Heart right ventricle (tissue), 16 donors: ENCODE measurements around the gene PSMB1. TPM values are rescaled to one million over a fixed set of nuclear protein-coding genes. Genes with fewer than 3 reads are reported as not detected.

Source experiments
- ATAC-seq, 8 donors: fragments of 200-7000 bp; cut with Tn5 transposase; one replicate each; pipeline ENCODE4 v1.9.1; 2020; ENCODE audit warnings: mild to moderate bottlenecking in 8 of 8, moderate library complexity in 8 of 8, moderate number of reproducible peaks in 1 of 8
- DNase-seq, 2 donors: peaks; one replicate each; pipeline ENCODE4 v3.0.0-alpha.2; 2020
- H3K27ac ChIP-seq, 10 donors: fragments of 200-600 bp; sonication (generic) in 2 of 10; one replicate each; pipeline versions ENCODE4 v1.5.0 to v1.8.0; 2020 to 2022; ENCODE audit warnings: mild to moderate bottlenecking in 3 of 10
- H3K27me3 ChIP-seq, 7 donors: fragments of 200-600 bp; one replicate each; pipeline ENCODE4 v1.8.0; 2021 to 2022; ENCODE audit warnings: mild to moderate bottlenecking in 2 of 7
- H3K36me3 ChIP-seq, 9 donors: fragments of 200-600 bp; sonication (generic) in 1 of 9; one replicate each; pipeline versions ENCODE4 v1.5.0 to v1.8.0; 2020 to 2022; ENCODE audit warnings: mild to moderate bottlenecking in 2 of 9
- H3K4me1 ChIP-seq, 9 donors: fragments of 200-600 bp; sonication (generic) in 1 of 9; one replicate each; pipeline versions ENCODE4 v1.5.0 to v1.8.0; 2020 to 2022; ENCODE audit warnings: mild to moderate bottlenecking in 4 of 9
- H3K4me3 ChIP-seq, 10 donors: fragments of 200-600 bp; sonication (generic) in 2 of 10; one replicate each; pipeline versions ENCODE4 v1.5.0 to v1.8.0; 2020 to 2022; ENCODE audit warnings: mild to moderate bottlenecking in 7 of 10, moderate library complexity in 2 of 10
- H3K9me3 ChIP-seq, 11 donors: fragments of 200-600 bp in 10 of 11; sonication (generic) in 2 of 11; one replicate each; pipeline versions ENCODE4 v1.5.0 to v1.8.0; 2013 to 2022; ENCODE audit warnings: mild to moderate bottlenecking in 2 of 11, control low read depth in 1 of 11, moderate library complexity in 1 of 11
- WGBS, 2 donors: extraction: QIAGEN DNeasy Blood & Tissue Kit; methylation state at CpG; one replicate each; pipeline ENCODE4 v1.1.7; 2013; ENCODE audit warnings: inconsistent platforms in 1 of 2; 5-methylcytosine and 5-hydroxymethylcytosine counted together
- intact Hi-C, 10 donors: fragments of 100-400 bp; cut with DNase I; formaldehyde crosslinking; loops; one replicate each; pipeline versions ENCODE4 v1.11.1 to v1.14.2; 2022
- polyA plus RNA-seq, 2 donors: library from polyadenylated mRNA; stranded (reverse); fragments of 200-250 nt; gene quantifications; one replicate each; pipeline ENCODE4 v1.2.3, GENCODE V29; 2013
- total RNA-seq, 10 donors: library from RNA; stranded (reverse); fragmentation: NEBNext Ultra II Directional in 3 of 10; extraction: Animal tissue kit (Norgen Biotek cat#: 25700) in 3 of 10; gene quantifications; one replicate each; pipeline versions ENCODE4 v1.2.1 to v1.2.4, GENCODE V29; 2021 to 2023
- TF ChIP-seq, protein P1 (sequence below), 9 donors: fragments of 200-600 bp; sonication (generic) in 2 of 9; IDR thresholded peaks; one replicate each; pipeline versions ENCODE4 v1.5.0 to v1.8.0; 2021 to 2022; ENCODE audit warnings: antibody characterized with exemption in 9 of 9, mild to moderate bottlenecking in 5 of 9, moderate library complexity in 1 of 9
- donor health status: Arrhythmogenic right ventricular cardiomyopathy.
- donor health status: ischemic (EF 13 %, LVEDD 7.1; RV severe dilation, severe dysfunction).
- donor health status: healthy with polysubstance abuse.
- donor health status: DM: no; HTN: yes; CAD: no.
- donor health status: DM: no; HTN: no; CAD: no.
- donor health status: ischemic (EF 25% LVEDD 6.9; RV normal size, moderate dysfunction).
- donor health status: ischemic (EF 25% LVEDD 5.7; RV mildly dilated, moderate dysfunction).
- donor health status: healthy.
- donor health status: DM: yes; HTN: yes; CAD: no.
- donor health status: Ischemic cardiomyopathy.
- donor health status: ischemic (EF 35%, LVEDD 5.7; RV mildly dilated, moderate dysfunction).
- donor health status: nonischemic (EF 11% LVEDD 7.7; RV severe dilation, severe dysfunction).
- donor health status: DM: yes; HTN: yes; CAD: no.
- donor health status: PGD.
- donor health status: ischemic (EF 29% LVEDD 5.4; RV normal size, mild dysfunction).
- donor health status: nonischemic (EF 23%, LVEDD 6.1; RV moderate dilation, normal function).

The PSMB1 gene
- total and polyA plus RNA-seq, 12 donors, result 117 to 309 (median 144) TPM

DNA sequence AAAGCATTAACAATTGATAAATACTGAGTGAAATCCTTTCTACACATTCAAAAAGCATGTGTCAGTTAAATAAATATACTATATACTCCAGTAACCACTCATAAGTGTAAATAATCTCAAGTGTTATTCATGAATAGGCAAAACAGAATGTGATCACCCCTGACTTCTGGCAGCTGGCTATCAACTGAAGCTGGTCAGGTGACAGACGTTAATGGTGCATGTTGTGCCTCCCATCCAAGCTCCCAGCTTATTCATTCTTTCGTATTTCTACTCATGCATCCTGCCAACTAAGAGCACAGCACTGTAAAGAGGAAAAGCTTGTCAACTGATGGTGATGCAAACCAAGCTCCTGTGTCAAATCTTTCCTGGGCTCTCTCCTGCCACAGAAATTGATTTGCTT is 7.7 kb downstream of the PSMB1 start:
- peak in 6 of 8 donors; percentile 66 to 90 (median 82) for ATAC-seq

DNA sequence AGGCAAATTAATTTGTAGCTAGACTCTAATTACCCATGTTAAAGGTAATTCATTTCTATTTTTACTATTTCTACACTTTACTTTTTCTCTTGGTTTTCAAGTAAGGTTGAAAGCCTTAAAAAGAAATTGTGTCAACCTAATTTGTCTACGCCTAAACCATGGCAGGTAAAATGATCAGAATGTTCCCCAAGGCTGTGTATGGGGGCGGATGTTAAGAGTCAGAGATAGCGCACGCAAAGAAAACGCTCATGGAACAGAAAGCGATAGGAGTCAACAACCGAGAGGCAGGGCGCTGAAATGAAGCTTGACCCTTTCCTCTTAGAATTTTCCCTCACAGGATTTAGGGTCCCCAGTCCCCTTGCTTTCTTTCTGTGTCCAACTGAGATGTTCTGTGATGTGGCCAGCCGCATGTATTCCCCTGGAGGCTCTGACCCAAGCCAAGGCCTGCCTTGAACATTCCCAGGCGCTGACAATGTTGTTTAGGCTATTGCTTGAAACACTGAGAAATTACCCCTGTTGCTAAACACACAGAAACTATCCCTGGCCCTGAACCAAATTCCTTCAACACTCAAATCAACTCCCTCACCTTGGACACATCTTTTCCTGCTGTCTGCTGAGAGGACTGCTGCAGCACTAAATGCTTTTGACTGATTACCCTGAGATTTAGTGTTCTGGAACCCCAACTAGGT is 10.9 kb downstream of the PSMB1 start:
- Histone ChIP-seq H3K27me3 (no peaks in the 10 kb centered on the region), H3K4me3 (no peak overlapping the region), H3K9me3 (no peaks in the 10 kb centered on the region), H3K36me3 (peaks cover 0 to 100% (median 69%) of the 10 kb centered on the region in 9 donors), H3K27ac (no peak overlapping the region), H3K4me1 (peaks cover 3 to 54% (median 19%) of the 10 kb centered on the region in 9 donors)
- DNase-seq, result no peak
- intact Hi-C loops, result no loop called here
- TF ChIP-seq, protein P1, sequence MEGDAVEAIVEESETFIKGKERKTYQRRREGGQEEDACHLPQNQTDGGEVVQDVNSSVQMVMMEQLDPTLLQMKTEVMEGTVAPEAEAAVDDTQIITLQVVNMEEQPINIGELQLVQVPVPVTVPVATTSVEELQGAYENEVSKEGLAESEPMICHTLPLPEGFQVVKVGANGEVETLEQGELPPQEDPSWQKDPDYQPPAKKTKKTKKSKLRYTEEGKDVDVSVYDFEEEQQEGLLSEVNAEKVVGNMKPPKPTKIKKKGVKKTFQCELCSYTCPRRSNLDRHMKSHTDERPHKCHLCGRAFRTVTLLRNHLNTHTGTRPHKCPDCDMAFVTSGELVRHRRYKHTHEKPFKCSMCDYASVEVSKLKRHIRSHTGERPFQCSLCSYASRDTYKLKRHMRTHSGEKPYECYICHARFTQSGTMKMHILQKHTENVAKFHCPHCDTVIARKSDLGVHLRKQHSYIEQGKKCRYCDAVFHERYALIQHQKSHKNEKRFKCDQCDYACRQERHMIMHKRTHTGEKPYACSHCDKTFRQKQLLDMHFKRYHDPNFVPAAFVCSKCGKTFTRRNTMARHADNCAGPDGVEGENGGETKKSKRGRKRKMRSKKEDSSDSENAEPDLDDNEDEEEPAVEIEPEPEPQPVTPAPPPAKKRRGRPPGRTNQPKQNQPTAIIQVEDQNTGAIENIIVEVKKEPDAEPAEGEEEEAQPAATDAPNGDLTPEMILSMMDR (IDR thresholded peaks at IDR 0.05), result no peak
- 85 to 88% methylated on average over 10 of the region's 10 CpGs for WGBS, 2 donors
- ATAC-seq, result no peak

More for the DNA sequence above, 7.7 kb downstream of the PSMB1 start:
- Histone ChIP-seq H3K27ac (no peak overlapping the region), H3K4me3 (no peak overlapping the region), H3K9me3 (no peaks in the 10 kb centered on the region), H3K36me3 (peaks cover 0 to 100% (median 65%) of the 10 kb centered on the region in 9 donors), H3K27me3 (no peaks in the 10 kb centered on the region), H3K4me1 (peaks cover 9 to 78% (median 39%) of the 10 kb centered on the region in 9 donors)
- no peak for DNase-seq
- WGBS, 2 donors, result 13 to 14% methylated on average over 2 of the region's 2 CpGs
- intact Hi-C loops, result no loop called here
- TF ChIP-seq, protein P1 (IDR thresholded peaks at IDR 0.05), result no peak

DNA sequence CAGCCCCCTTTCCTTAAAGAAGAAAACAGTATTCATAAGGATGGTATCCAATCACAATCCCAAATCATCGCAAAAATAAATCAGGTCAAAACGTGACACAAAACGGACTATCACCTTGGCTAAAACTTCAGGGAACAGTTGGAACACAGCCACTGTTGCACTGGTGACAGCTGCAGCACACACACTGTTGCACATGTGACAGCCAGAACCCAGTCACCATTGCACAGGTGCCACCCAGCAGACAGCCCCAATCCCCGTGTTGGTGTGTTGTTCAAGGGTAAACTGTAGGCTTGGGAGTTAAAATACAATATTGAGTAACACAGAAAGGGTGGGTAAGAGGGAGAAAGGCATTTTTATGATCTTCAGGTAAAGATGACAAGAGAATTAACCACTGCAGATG is 15.8 kb downstream of the PSMB1 start:
- intact Hi-C loops, result loop anchor here in 1 of 10 donors (10.0 kb wide), 1 partner anchor 743 kb away; no protein-coding TSS in a partner anchor
- Histone ChIP-seq H3K4me3 (no peak overlapping the region), H3K36me3 (peaks cover 0 to 100% (median 73%) of the 10 kb centered on the region in 9 donors), H3K4me1 (peaks cover 0 to 25% (median 9%) of the 10 kb centered on the region in 9 donors), H3K9me3 (no peaks in the 10 kb centered on the region), H3K27ac (no peak overlapping the region), H3K27me3 (no peaks in the 10 kb centered on the region)
- peak in 1 of 8 donors; percentile 48 for ATAC-seq
- DNase-seq, result no peak
- TF ChIP-seq, protein P1 (IDR thresholded peaks at IDR 0.05), result no peak
- 71 to 84% methylated on average over 4 of the region's 4 CpGs for WGBS, 2 donors

DNA sequence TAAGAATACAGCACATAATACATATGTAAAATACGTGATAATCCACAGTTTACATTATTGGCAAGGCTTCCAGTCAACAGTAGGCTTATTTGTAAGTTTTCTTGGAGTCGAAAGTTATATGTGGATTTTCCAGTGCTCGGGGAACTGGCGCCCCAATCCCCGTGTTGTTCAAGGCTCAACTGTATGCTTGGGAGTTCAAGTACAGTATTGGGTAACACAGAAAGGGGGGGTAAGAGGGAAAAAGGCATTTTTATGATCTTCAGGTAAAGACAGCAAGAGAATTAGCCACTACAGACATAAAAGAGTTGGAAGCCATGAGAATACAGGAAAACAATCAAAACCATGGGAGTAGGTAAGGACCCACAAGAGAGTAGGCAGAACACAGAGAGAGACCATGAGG is 16.4 kb downstream of the PSMB1 start:
- no peaks in the 10 kb centered on the region for H3K27me3 ChIP-seq
- H3K9me3 ChIP-seq, result no peaks in the 10 kb centered on the region
- H3K36me3 ChIP-seq, result peaks cover 0 to 100% (median 67%) of the 10 kb centered on the region in 9 donors
- H3K4me1 ChIP-seq, result peaks cover 0 to 23% (median 6%) of the 10 kb centered on the region in 9 donors
- intact Hi-C loops, result loop anchor here in 1 of 10 donors (10.0 kb wide), 1 partner anchor 742 kb away; no protein-coding TSS in a partner anchor
- ATAC-seq, result no peak
- TF ChIP-seq, protein P1 (IDR thresholded peaks at IDR 0.05), result no peak
- 92% methylated on average over 5 of the region's 5 CpGs for WGBS, 2 donors
- H3K4me3 ChIP-seq, result no peak overlapping the region
- no peak overlapping the region for H3K27ac ChIP-seq
- DNase-seq, result no peak
